Esophagus muscularis mucosa (tissue), 4 donors: Measurements from ENCODE around the gene HELZ. TPM values are rescaled to one million over a fixed set of nuclear protein-coding genes. Genes with fewer than 3 reads are reported as not detected.

ENCODE experiments used
- DNase-seq: peaks from one replicate; pipeline ENCODE4 v3.0.0-alpha.2; 2017; ENCODE audit errors: extremely low spot score
- H3K27ac ChIP-seq, 4 donors: fragments of 200-600 bp; sonication (generic); replicated peaks in 1 of 4; 1 replicate in 3 of 4; 2 replicates in 1 of 4; pipeline ENCODE4 v1.5.1; 2016 to 2019; ENCODE audit warnings: mild to moderate bottlenecking in 1 of 4
- H3K27me3 ChIP-seq, 4 donors: fragments of 200-600 bp; sonication (generic); one replicate each; pipeline versions ENCODE4 v1.5.1 to v1.6.0; 2016 to 2019
- H3K36me3 ChIP-seq, 4 donors: fragments of 200-600 bp; sonication (generic); one replicate each; pipeline ENCODE4 v1.5.1; 2016 to 2019
- H3K4me1 ChIP-seq, 4 donors: fragments of 200-600 bp; sonication (generic); one replicate each; pipeline ENCODE4 v1.5.1; 2016 to 2019
- H3K4me3 ChIP-seq, 4 donors: fragments of 200-600 bp; sonication (generic); 1 replicate in 2 of 4; 2 replicates in 2 of 4; pipeline ENCODE4 v1.5.1; 2016 to 2019; ENCODE audit warnings: mild to moderate bottlenecking in 4 of 4, moderate library complexity in 1 of 4
- H3K9me3 ChIP-seq, 4 donors: fragments of 200-600 bp; sonication (generic); 1 replicate in 3 of 4; 2 replicates in 1 of 4; pipeline ENCODE4 v1.5.1; 2016 to 2019
- CTCF ChIP-seq, 3 experiments: fragments of 200-600 bp in 2 of 3; fragments of 450-650 bp in 1 of 3; sonication (generic) in 2 of 3; IDR thresholded peaks; one replicate each; pipeline ENCODE4 v1.5.1; 2017 to 2019; ENCODE audit warnings: antibody characterized with exemption in 3 of 3, mild to moderate bottlenecking in 2 of 3, moderate library complexity in 1 of 3
- EP300 ChIP-seq: sonication (generic); formaldehyde crosslinking; IDR thresholded peaks from one replicate; pipeline ENCODE4 v1.6.1; 2017; ENCODE audit warnings: antibody characterized with exemption
- POLR2A ChIP-seq: fragments of 450-650 bp; IDR thresholded peaks from one replicate; pipeline ENCODE4 v1.6.1; 2017; ENCODE audit warnings: antibody characterized with exemption, moderate library complexity, mild to moderate bottlenecking, low read depth
- POLR2AphosphoS5 ChIP-seq, 2 donors: sonication (generic); formaldehyde crosslinking; IDR thresholded peaks; one replicate each; pipeline ENCODE4 v1.6.1; 2017; ENCODE audit warnings: antibody characterized with exemption in 2 of 2
- WGBS: methylation state at CpG from one replicate; pipeline ENCODE4 v1.1.5; 2018; 5-methylcytosine and 5-hydroxymethylcytosine counted together
- intact Hi-C: fragments of 100-400 bp; cut with DNase I; formaldehyde crosslinking; loops from one replicate; pipeline ENCODE4 v1.15.1; 2023
- total RNA-seq, 4 donors: library from RNA; depleted of rRNA; stranded (reverse); fragments of >200 nt; gene quantifications; one replicate each; pipeline versions ENCODE4 v1.1.0 to v1.2.1, GENCODE V29; 2016

The HELZ gene
- total RNA-seq, 4 donors from 2014 or later: 35.0 to 62.3 (median 45.8) TPM

DNA sequence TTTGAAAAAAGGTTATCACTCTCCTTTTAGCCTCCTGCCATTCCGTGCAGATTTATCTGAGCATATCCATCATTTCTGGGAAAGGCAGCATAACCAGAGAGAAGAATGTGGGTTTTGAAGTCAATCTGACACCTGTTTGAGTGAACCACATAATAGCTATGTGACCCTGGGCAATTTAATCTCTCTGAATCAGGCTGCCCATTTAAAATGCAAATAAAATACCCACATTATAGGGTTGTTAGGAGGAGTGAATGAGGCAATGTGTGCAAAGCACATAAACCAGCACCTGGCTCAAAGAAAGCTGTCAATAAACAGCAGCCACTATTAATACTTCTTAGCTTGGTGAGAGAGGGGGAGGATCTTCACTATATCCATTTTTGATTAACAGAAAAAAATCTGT, 112.6 kb downstream of the HELZ start:
- 41% methylated on average over 1 of the region's 1 CpG for WGBS
- no peak overlapping the region for H3K27ac ChIP-seq
- intact Hi-C loops: no loop called here
- TF ChIP-seq POLR2AphosphoS5 (IDR thresholded peaks at IDR 0.05): no peak
- no peak for TF ChIP-seq EP300
- TF ChIP-seq POLR2A: no peak
- no peak for TF ChIP-seq CTCF (IDR thresholded peaks at IDR 0.05)
- H3K36me3 ChIP-seq: peaks cover 13 to 48% (median 37%) of the 10 kb centered on the region in 4 donors
- no peak for DNase-seq
- H3K4me3 ChIP-seq: no peak overlapping the region
- H3K9me3 ChIP-seq: no peaks in the 10 kb centered on the region
- H3K27me3 ChIP-seq: no peaks in the 10 kb centered on the region
- H3K4me1 ChIP-seq: no peaks in the 10 kb centered on the region

DNA sequence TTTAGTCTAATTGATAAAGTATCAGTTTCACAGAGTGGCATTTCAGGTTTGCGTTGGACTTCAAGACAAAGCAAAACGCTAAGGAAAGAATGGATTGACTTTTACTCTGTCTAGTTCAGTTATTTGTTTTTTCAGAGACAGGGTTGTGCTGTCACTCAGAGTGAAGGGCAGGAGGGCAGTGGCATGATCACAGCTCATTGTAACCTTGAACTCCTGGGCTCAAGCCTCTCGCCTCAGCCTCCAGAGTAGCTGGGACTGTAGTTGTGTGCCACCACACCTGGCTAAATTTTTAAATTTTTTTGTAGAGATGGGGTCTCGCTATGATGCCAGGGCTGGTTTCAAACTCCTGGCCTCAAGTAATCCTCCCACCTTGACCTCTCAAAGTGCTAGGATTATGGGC, 114.2 kb downstream of the HELZ start:
- H3K4me1 ChIP-seq: no peaks in the 10 kb centered on the region
- H3K4me3 ChIP-seq: no peak overlapping the region
- H3K27me3 ChIP-seq: no peaks in the 10 kb centered on the region
- no peaks in the 10 kb centered on the region for H3K9me3 ChIP-seq
- intact Hi-C loops: no loop called here
- TF ChIP-seq POLR2AphosphoS5 (IDR thresholded peaks at IDR 0.05): no peak
- no peak for TF ChIP-seq EP300
- no peak for TF ChIP-seq CTCF (IDR thresholded peaks at IDR 0.05)
- H3K27ac ChIP-seq: no peak overlapping the region
- 97% methylated on average over 4 of the region's 4 CpGs for WGBS
- no peak for DNase-seq
- peaks cover 9 to 45% (median 27%) of the 10 kb centered on the region in 4 donors for H3K36me3 ChIP-seq

- TF ChIP-seq POLR2AphosphoS5 (IDR thresholded peaks at IDR 0.05) (no peak), POLR2A (no peak), CTCF (IDR thresholded peaks at IDR 0.05) (no peak), EP300 (no peak)
- no peak for DNase-seq
- no peaks in the 10 kb centered on the region for H3K27me3 ChIP-seq
- H3K36me3 ChIP-seq: peaks cover 0 to 37% (median 20%) of the 10 kb centered on the region in 4 donors
- H3K4me1 ChIP-seq: no peaks in the 10 kb centered on the region
- no peak overlapping the region for H3K4me3 ChIP-seq
- 92% methylated on average over 3 of the region's 3 CpGs for WGBS
- intact Hi-C loops: no loop called here
- H3K9me3 ChIP-seq: no peaks in the 10 kb centered on the region
- no peak overlapping the region for H3K27ac ChIP-seq
These were observed 115.7 kb downstream of the HELZ start for GRCh38 chr17:67129283-67129682.

DNA sequence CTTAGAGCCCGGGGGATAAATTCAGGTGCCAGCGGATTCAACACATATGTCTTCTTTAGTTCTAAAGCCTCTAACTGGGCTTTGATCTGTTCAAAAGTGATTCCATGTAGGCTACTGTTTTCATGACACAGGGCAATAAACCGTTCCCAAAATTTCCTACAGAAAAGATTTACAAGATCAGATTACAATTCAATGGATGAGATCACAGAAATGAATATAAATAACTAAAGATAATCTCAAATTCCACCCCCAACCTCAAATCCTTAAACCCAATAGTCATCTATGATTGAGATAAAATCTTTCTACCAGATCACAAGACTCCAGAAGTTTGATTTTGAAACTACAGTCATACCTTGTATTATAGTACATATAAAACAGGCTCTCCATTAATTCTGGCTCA, 116.3 kb downstream of the HELZ start:
- no peak overlapping the region for H3K27ac ChIP-seq
- H3K27me3 ChIP-seq: no peaks in the 10 kb centered on the region
- WGBS: 95% methylated on average over 3 of the region's 3 CpGs
- no peak for DNase-seq
- H3K4me1 ChIP-seq: no peaks in the 10 kb centered on the region
- H3K9me3 ChIP-seq: no peaks in the 10 kb centered on the region
- TF ChIP-seq CTCF (IDR thresholded peaks at IDR 0.05) (no peak), POLR2AphosphoS5 (IDR thresholded peaks at IDR 0.05) (no peak), POLR2A (no peak), EP300 (no peak)
- H3K36me3 ChIP-seq: peaks cover 0 to 38% (median 17%) of the 10 kb centered on the region in 4 donors
- intact Hi-C loops: no loop called here
- no peak overlapping the region for H3K4me3 ChIP-seq

- intact Hi-C loops: no loop called here
- no peak for DNase-seq
- no peaks in the 10 kb centered on the region for H3K9me3 ChIP-seq
- H3K4me1 ChIP-seq: no peaks in the 10 kb centered on the region
- H3K27ac ChIP-seq: no peak overlapping the region
- WGBS: 90% methylated on average over 2 of the region's 2 CpGs
- TF ChIP-seq CTCF (IDR thresholded peaks at IDR 0.05): no peak
- no peak for TF ChIP-seq POLR2AphosphoS5 (IDR thresholded peaks at IDR 0.05)
- TF ChIP-seq EP300: no peak
- TF ChIP-seq POLR2A: no peak
- H3K36me3 ChIP-seq: peaks cover 0 to 39% (median 16%) of the 10 kb centered on the region in 4 donors
- no peak overlapping the region for H3K4me3 ChIP-seq
- H3K27me3 ChIP-seq: no peaks in the 10 kb centered on the region
These were observed 117.1 kb downstream of the HELZ start for GRCh38 chr17:67127925-67128324.
